Fibroblast of mammary gland (primary cell): ENCODE data around the gene MESP2.
A peak's percentile ranks its signal among the peaks of the same experiment; 100 is the strongest.

Experiments
- DNase-seq: peaks from one replicate; pipeline ENCODE4 v3.0.0-alpha.2; 2010; ENCODE audit warnings: low read depth
- H3K4me3 ChIP-seq: 2 replicates; pipeline ENCODE4 v1.5.1; 2011; ENCODE audit warnings: low read depth, mild to moderate bottlenecking, low read length, moderate library complexity; ENCODE audit not compliant: control insufficient read depth
- CTCF ChIP-seq: conservative IDR thresholded peaks from 2 replicates; pipeline ENCODE4 v1.5.1; 2011; ENCODE audit warnings: low read depth, low read length, inconsistent platforms; ENCODE audit not compliant: control insufficient read depth, insufficient read depth

Gene MESP2

DNA sequence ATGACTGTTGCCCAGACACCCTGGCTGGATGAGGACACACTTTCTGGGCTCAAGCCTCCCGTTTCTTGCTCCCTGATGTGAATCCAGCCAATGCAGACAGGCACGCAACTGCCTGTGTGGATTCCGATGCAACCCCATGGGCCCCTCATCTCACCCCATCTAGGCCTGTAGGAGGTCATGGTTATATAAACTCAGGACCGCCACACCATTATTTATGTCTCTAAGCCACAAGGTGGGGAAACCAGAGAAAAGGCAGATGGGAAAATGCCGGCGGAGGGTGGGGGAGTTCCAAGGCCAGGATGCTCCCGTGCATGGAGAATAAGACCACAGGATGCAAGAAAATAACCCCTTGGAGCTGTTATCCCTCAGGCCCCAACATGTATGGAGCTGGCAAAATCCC lies 27.1 kb upstream of the MESP2 start:
- H3K4me3 ChIP-seq = no peak overlapping the region
- no peak for DNase-seq
- no peak for TF ChIP-seq CTCF

GRCh38 chr15:89749526-89749925 lies 26.6 kb upstream of the MESP2 start:
- H3K4me3 ChIP-seq = no peak overlapping the region
- no peak for DNase-seq
- TF ChIP-seq CTCF = no peak

- no peak for DNase-seq
- no peak for TF ChIP-seq CTCF
- H3K4me3 ChIP-seq = no peak overlapping the region
Observed at GRCh38 chr15:89749951-89750559, 26.1 kb upstream of the MESP2 start.

- peak within 1 kb of the TSS; percentile 26 for H3K4me3 ChIP-seq
- peak; percentile 84 for DNase-seq
- peak; percentile 48 for TF ChIP-seq CTCF
Observed at GRCh38 chr15:89750560-89751542, 25.3 kb upstream of the MESP2 start, which contains the start of gene MESP1. MESP1 (minus strand) TSS chr15:89751249; CDS start chr15:89751231, 18 bp downstream.

DNA sequence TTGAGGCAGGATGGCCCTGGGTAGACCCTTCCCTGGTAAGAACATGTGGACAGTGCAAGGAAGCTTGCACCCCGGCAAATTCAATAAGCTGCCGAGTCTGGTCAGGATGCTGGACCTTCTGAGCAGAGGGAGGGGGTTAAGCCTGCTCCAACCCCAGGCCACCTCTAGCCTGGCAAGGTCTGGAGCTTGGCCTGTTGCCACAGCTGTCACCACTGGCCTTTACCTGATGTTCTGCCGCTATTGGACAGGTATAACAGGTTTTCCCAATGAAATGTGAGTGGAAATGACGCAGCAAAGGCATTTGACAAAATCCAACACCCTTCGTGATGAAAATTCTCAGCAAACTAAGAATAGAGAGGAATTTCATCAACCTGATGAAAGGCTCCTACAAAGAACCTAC lies 24.4 kb upstream of the MESP2 start:
- H3K4me3 ChIP-seq = no peak overlapping the region
- no peak for TF ChIP-seq CTCF
- no peak for DNase-seq

DNA sequence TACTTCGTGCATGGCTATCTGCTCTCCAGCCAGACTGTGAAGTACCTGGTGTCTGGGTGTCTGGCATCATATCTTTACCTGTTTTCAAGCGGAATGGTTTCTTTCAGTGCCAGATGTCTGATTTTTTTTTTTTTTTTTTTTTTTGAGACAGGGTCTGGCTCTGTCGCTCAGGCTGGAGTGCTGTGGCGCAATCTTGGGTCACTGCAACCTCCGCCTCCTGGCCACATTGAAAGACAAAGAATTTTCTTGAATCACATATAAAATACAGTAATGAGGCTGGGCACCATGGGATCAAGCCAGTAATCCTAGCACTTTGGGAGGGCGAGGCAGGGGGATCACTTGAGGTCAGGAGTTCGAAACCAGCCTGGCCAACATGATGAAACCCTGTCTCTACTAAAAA lies 22.3 kb upstream of the MESP2 start:
- TF ChIP-seq CTCF = no peak

More for the DNA sequence above, 22.3 kb upstream of the MESP2 start:
- no peak overlapping the region for H3K4me3 ChIP-seq
- no peak for DNase-seq
